Stimulated activated CD4-positive, alpha-beta T cell treated with anti-CD3 and anti-CD28 coated beads, Interleukin-15, amount 100 ng/mL, for 24 hours (primary cell): ENCODE data around the gene SEM1.
"Not testable (repeated sequence)": the region's sequence is repeated elsewhere in the genome, so short reads cannot be mapped to it uniquely, and the experiment has no call there.

Experiments
- DNase-seq: peaks from one replicate; pipeline ENCODE4 v3.0.0-alpha.2; 2020

Gene SEM1

GRCh38 chr7:96700516-96700915 lies 9.1 kb downstream of the SEM1 start:
- DNase-seq, result no peak

DNA sequence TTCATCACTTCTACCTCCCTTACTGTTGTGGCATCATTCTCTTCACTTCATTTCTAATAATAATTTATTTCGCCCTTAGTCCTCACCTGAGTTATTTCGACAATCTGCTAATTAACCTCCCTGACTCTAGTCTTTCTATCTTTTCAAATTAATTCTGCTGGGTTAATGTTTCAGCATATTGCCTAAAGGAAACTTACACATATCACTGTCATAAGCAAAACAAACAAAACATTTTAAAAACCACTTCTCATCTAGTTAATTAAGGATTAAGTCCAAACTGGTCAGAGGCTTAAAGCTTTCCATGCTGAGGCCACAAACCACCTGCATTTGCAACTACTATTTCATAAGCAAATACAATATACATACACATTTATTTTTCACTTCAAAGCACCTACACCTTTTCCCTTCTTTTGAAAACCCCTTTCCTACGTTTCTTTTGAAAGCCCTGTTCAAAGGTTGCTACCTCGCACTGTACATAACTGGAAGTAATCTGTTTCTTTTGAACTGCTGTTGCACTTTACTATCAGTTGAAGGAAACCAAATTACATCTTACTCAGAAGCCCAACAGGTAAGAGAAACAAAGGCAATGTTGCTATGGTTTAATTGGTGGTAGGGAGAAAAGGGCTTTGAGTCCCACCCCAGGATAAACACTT lies 10.3 kb downstream of the SEM1 start:
- no peak for DNase-seq

GRCh38 chr7:96698449-96698848 lies 11.2 kb downstream of the SEM1 start:
- DNase-seq, result not testable (repeated sequence)

- DNase-seq, result no peak
Observed at GRCh38 chr7:96697822-96698221, 11.8 kb downstream of the SEM1 start.

DNA sequence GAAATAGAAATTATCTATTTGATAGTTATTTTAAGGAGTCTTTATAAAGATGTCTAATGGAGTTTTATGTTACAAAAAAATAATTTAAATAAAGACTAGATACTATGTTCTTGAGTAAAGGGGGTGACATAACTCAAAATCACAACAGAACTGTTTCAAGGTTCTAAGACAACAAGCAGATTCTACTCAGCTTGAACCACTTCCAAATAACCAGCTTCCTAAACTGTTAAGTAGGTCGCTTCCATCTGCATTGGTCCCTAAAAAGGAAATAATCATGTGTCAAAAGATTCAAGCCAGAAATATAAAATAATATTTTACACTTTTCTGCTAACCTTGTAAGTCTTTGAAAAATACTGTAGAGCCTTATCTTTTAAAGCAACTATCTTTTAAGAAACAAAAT lies 14.1 kb downstream of the SEM1 start:
- DNase-seq, result no peak

- DNase-seq, result no peak
Observed at GRCh38 chr7:96694082-96694481, 15.6 kb downstream of the SEM1 start.

- DNase-seq, result no peak
Observed at GRCh38 chr7:96691702-96692101, 17.9 kb downstream of the SEM1 start.

GRCh38 chr7:96689414-96689813 lies 20.2 kb downstream of the SEM1 start:
- DNase-seq, result no peak

- DNase-seq, result no peak
Observed at GRCh38 chr7:96686305-96686704, 23.3 kb downstream of the SEM1 start.

DNA sequence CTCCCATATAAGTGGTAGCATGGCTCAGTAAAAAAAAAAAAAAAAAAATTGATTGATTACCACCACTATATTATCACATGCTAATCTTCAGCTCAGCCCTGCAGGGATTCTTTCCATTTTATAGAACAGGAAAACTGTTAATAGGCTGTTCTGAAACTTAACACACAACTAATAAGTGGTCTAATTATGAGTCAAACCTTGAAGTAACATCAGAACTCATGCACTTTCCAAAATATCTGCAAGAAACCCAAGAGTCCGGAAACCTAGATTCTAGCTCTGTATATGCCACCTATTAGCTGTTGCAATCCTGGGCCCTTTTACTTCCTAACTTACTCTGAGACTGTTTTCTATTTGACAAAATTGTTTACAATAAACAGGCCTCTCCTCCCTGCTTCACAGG lies 23.9 kb downstream of the SEM1 start:
- no peak for DNase-seq

GRCh38 chr7:96685353-96685752 lies 24.3 kb downstream of the SEM1 start:
- no peak for DNase-seq

GRCh38 chr7:96679886-96680285 lies 29.8 kb downstream of the SEM1 start:
- no peak for DNase-seq

DNA sequence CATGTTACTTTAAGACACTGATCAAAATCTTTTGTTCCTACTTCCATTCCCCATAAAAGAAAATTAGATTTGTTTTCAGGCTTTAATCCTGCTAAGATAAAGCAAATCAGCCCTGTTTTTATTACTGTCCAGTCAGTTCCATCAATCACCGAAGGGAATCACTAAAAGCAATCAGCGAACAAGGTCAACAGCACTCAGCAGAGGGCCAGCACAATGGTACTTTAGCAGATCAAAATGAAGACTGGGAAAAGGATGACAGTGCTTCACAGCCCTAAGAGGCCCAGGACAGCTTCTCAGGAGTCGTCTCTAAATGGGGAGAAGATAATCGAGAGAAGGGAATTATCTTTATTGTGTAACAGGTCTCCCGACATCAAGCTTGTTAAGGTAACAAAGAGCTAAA lies 32.7 kb downstream of the SEM1 start:
- DNase-seq, result no peak

DNA sequence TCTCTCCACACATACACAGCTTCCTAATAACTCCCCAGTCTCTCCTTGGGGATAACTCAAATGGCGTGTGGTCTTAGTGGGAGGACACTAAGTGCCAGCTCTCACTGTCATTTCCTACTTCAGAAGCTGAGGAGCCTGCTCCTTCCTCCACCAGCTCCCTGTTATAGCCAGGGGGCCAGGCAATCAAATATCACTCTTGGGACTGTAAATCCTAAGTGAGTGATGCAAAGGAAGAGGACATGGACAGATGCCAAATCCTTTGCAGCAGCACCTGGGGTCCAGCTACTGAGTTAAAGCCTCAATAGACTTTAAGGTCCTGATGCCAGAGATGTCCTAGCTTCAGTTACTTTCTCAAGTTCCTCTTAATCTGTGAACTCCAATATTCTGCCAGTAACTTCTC lies 34.1 kb downstream of the SEM1 start:
- no peak for DNase-seq

DNA sequence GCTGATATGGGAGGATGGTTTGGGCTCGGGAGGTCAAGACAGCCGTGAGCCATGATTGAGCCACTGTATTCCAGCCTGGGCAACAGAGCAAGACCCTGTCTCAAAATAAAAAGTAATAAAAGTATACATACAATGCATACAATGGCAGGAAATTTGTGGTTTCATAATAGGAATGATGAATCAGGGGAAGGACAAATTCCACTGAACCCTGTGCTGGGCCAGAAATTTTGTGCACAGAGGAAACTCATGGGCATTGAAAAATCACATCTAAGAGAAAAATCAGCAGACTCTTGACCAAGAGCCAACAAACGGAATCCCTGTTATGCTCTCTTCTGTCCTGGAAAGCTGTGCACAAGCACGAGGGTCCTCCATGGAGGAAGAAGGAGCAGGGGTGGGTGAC lies 35.1 kb downstream of the SEM1 start:
- DNase-seq, result no peak

DNA sequence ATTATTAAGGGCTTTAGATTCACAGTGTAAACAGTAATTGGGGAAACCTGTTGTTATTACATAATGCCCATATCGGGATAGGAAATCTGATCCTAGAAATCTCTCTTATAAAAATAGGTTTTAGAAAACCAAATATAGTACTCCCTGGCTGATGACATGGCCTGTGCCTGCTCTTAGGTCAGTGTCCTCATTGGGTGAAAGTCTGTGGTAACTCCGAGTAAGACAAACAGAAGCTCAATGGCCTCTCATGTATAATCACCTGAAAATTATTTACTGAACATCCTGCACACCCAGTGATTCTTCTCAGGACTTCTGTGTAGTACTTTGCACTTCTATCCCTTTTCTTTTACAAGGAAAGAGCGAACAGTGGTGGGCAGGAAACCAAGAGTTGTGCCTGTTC lies 37.8 kb downstream of the SEM1 start:
- DNase-seq, result no peak

- no peak for DNase-seq
Observed at GRCh38 chr7:96670338-96671289, 39.0 kb downstream of the SEM1 start.

DNA sequence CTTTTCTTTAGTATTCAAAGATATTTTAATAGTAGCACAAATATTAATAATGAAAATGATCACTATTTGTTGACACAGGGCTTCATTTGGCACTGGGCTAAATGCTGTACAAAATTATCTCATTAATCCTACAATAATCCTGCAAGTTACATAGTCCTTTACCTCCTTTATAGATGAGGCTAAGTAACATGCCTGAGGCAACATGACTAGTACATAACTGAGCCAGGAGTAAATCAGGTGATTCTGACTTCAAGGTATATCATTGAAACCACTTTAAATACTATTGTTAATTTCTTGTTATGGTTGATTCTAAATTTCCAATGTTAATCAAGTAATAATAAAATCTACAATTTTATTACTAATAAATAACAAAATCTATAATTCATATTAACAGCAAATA lies 39.8 kb downstream of the SEM1 start:
- no peak for DNase-seq

GRCh38 chr7:96667026-96667425 lies 42.6 kb downstream of the SEM1 start:
- DNase-seq, result no peak

- DNase-seq, result no peak
Observed at GRCh38 chr7:96665689-96666088, 44.0 kb downstream of the SEM1 start.

- no peak for DNase-seq
Observed at GRCh38 chr7:96664793-96665192, 44.9 kb downstream of the SEM1 start.

GRCh38 chr7:96663871-96664445 lies 45.7 kb downstream of the SEM1 start:
- no peak for DNase-seq

GRCh38 chr7:96663457-96663856 lies 46.2 kb downstream of the SEM1 start:
- DNase-seq, result no peak

GRCh38 chr7:96662151-96662550 lies 47.5 kb downstream of the SEM1 start:
- not testable (repeated sequence) for DNase-seq
